Gastrocnemius medialis (tissue), 4 donors: ENCODE measurements around the gene PPFIA4. TPM values are rescaled to one million over a fixed set of nuclear protein-coding genes. Genes with fewer than 3 reads are reported as not detected.
A peak's percentile ranks its signal among the peaks of the same experiment; 100 is the strongest.

Experiments used
- ATAC-seq, 2 donors: fragments of 150-250 bp; one replicate each; pipeline ENCODE4 v1.9.1; 2016
- DNase-seq, 2 donors: peaks; one replicate each; pipeline ENCODE4 v3.0.0-alpha.2; 2019
- H3K27ac ChIP-seq, 4 donors: fragments of 200-600 bp; sonication (generic); 1 replicate in 1 of 4; 2 replicates in 3 of 4; pipeline ENCODE4 v1.5.1; 2016 to 2018; ENCODE audit warnings: mild to moderate bottlenecking in 2 of 4, moderate library complexity in 1 of 4
- H3K27me3 ChIP-seq, 3 donors: fragments of 200-600 bp; sonication (generic) in 2 of 3; 1 replicate in 1 of 3; 2 replicates in 2 of 3; pipeline versions ENCODE4 v1.5.1 to v1.6.0; 2016 to 2019; ENCODE audit warnings: mild to moderate bottlenecking in 1 of 3, moderate library complexity in 1 of 3
- H3K36me3 ChIP-seq, 2 donors: fragments of 200-600 bp; sonication (generic) in 1 of 2; one replicate each; pipeline ENCODE4 v1.5.1; 2017 to 2018
- H3K4me1 ChIP-seq, 2 donors: fragments of 200-600 bp; sonication (generic) in 1 of 2; one replicate each; pipeline ENCODE4 v1.5.1; 2016 to 2017; ENCODE audit warnings: mild to moderate bottlenecking in 2 of 2
- H3K4me3 ChIP-seq, 4 donors: fragments of 200-600 bp; sonication (generic) in 3 of 4; 1 replicate in 1 of 4; 2 replicates in 3 of 4; pipeline ENCODE4 v1.5.1; 2016 to 2019; ENCODE audit warnings: mild to moderate bottlenecking in 2 of 4
- H3K9me3 ChIP-seq, 3 donors: fragments of 200-600 bp; sonication (generic) in 2 of 3; 1 replicate in 1 of 3; 2 replicates in 2 of 3; pipeline ENCODE4 v1.5.1; 2016 to 2019
- POLR2A ChIP-seq, 2 donors: fragments of 450-650 bp; IDR thresholded peaks; one replicate each; pipeline ENCODE4 v1.6.1; 2017; ENCODE audit warnings: antibody characterized with exemption in 2 of 2, mild to moderate bottlenecking in 2 of 2, moderate library complexity in 2 of 2
- in situ Hi-C, 4 donors: fragments of 200-750 bp; cut with MboI; loops; one replicate each; pipeline versions ENCODE4 v1.15.0 to v1.8.0; 2017; ENCODE audit warnings: low sequenced_read_pairs in 4 of 4
- intact Hi-C: fragments of 100-400 bp; cut with DNase I; formaldehyde crosslinking; loops from one replicate; pipeline ENCODE4 v1.15.1; 2023; ENCODE audit warnings: low total_unique reads
- total RNA-seq, 4 donors: library from RNA; depleted of rRNA; stranded (reverse); fragments of >200 nt; gene quantifications; one replicate each; pipeline versions ENCODE4 v1.1.0 to v1.2.3, GENCODE V29; 2016
- TF ChIP-seq, protein P1 (sequence below), 5 experiments: fragments of 450-650 bp in 3 of 5; fragments of 200-600 bp in 2 of 5; sonication (generic) in 2 of 5; IDR thresholded peaks in 4 of 5; conservative IDR thresholded peaks in 1 of 5; 1 replicate in 4 of 5; 2 replicates in 1 of 5; pipeline ENCODE4 v1.5.1; 2016 to 2019; ENCODE audit warnings: antibody characterized with exemption in 5 of 5, mild to moderate bottlenecking in 3 of 5, moderate library complexity in 3 of 5

Gene PPFIA4
- total RNA-seq, 4 donors from 2014 or later: 8.4 to 45.5 (median 33.1) TPM

DNA sequence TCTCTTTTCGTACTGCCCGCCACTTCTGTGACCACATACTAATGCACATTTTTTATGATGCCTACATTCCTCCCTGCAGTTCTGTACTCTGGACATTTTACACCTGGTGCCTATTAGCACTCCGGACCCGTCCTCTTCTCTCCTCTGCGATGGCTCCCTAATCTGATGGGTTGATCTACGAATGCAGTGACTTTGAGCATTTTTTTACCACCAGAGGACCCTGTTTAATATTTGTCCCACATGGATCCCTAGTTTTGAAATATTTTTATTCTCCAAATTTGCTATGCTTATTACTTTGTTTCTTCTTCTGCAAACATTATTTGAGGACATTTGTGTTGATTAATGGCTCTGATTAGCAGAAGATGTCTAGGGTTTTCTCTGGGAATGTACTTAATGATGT is 5.2 kb downstream of the PPFIA4 start:
- H3K27ac ChIP-seq: peak overlapping the region in 2 of 4 donors; percentile 92 to 96
- no peaks in the 10 kb centered on the region for H3K27me3 ChIP-seq
- no peak for DNase-seq
- ATAC-seq: no peak
- peaks cover 46 to 60% of the 10 kb centered on the region in 2 donors for H3K4me1 ChIP-seq
- no peaks in the 10 kb centered on the region for H3K36me3 ChIP-seq
- H3K9me3 ChIP-seq: no peaks in the 10 kb centered on the region
- intact Hi-C loops (loop anchor here (10.0 kb wide), 2 partner anchors 763 to 1053 kb away; partner anchors contain the start of genes ZBED6 and ZC3H11A), in situ Hi-C loops (loop anchor here in 2 of 4 donors (10.0 kb wide), 3 partner anchors 143 to 183 kb away; partner anchors contain the start of gene MYBPH (in 1 of the 2))
- no peak overlapping the region for H3K4me3 ChIP-seq
- TF ChIP-seq, protein P1, sequence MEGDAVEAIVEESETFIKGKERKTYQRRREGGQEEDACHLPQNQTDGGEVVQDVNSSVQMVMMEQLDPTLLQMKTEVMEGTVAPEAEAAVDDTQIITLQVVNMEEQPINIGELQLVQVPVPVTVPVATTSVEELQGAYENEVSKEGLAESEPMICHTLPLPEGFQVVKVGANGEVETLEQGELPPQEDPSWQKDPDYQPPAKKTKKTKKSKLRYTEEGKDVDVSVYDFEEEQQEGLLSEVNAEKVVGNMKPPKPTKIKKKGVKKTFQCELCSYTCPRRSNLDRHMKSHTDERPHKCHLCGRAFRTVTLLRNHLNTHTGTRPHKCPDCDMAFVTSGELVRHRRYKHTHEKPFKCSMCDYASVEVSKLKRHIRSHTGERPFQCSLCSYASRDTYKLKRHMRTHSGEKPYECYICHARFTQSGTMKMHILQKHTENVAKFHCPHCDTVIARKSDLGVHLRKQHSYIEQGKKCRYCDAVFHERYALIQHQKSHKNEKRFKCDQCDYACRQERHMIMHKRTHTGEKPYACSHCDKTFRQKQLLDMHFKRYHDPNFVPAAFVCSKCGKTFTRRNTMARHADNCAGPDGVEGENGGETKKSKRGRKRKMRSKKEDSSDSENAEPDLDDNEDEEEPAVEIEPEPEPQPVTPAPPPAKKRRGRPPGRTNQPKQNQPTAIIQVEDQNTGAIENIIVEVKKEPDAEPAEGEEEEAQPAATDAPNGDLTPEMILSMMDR (IDR thresholded peaks at IDR 0.05 in 4 of 5, conservative IDR thresholded peaks at IDR 0.05 in 1 of 5): peak in 2 of 5 experiments; percentile 16 to 27
- TF ChIP-seq POLR2A (IDR thresholded peaks at IDR 0.05): no peak

DNA sequence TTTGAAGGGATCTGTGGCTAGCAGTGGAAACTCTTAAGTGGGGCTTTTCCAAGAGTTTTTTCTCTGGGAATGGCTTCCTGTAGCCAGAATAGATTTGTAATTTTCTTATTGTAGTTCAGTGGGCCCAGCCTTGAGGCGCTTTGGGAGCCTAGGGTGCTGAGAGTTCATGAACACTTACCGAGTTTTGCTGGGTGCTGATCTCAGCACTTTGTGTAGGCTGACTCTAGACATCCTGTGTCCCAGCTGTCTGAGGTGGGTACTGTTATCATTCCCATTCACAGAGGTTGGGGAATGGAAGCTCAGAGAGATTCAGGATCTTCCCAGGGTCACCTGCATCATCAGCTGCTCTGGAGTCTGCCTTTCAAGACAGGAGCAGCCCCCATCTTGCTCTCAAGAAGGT is 7.0 kb downstream of the PPFIA4 start:
- Histone ChIP-seq H3K4me1 (peaks cover 54 to 61% of the 10 kb centered on the region in 2 donors), H3K27me3 (no peaks in the 10 kb centered on the region), H3K4me3 (no peak overlapping the region), H3K9me3 (no peaks in the 10 kb centered on the region), H3K27ac (peak overlapping the region; percentile 24 to 97 (median 96)), H3K36me3 (no peaks in the 10 kb centered on the region)
- TF ChIP-seq, protein P1 (IDR thresholded peaks at IDR 0.05 in 4 of 5, conservative IDR thresholded peaks at IDR 0.05 in 1 of 5): no peak
- in situ Hi-C loops (loop anchor here in 2 of 4 donors (10.0 kb wide), 3 partner anchors 142 to 182 kb away; partner anchors contain the start of gene MYBPH (in 1 of the 2)), intact Hi-C loops (loop anchor here (10.0 kb wide), 2 partner anchors 762 to 1052 kb away; partner anchors contain the start of genes ZBED6 and ZC3H11A)
- DNase-seq (no peak), ATAC-seq (no peak)

DNA sequence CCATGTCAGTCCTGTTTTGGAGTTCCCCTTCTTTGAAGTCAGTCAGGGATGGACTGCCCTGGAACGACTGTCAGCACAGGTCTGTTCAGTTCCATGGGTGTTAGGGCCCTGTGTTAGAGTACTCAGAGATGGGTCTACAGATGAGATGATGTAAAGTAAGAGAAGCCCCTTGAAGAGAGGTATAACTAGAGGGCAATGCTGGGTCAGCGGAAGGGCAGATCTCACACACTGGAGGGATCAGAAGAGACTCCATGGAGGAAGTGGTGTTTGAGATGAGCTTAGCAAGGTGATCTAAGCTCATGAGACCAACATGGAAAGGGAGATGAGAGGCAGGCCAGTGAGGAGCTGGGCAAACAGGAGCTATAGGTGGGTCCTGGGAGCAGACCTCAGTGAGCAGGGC is 7.6 kb downstream of the PPFIA4 start:
- ATAC-seq (no peak), DNase-seq (no peak)
- H3K9me3 ChIP-seq: no peaks in the 10 kb centered on the region
- H3K27ac ChIP-seq: peak overlapping the region; percentile 95 to 98 (median 96)
- TF ChIP-seq, protein P1 (IDR thresholded peaks at IDR 0.05 in 4 of 5, conservative IDR thresholded peaks at IDR 0.05 in 1 of 5): no peak
- no peak for TF ChIP-seq POLR2A (IDR thresholded peaks at IDR 0.05)
- no peak overlapping the region for H3K4me3 ChIP-seq
- no peaks in the 10 kb centered on the region for H3K36me3 ChIP-seq
- in situ Hi-C loops: loop anchor here in 2 of 4 donors (10.0 kb wide), 3 partner anchors 141 to 181 kb away; partner anchors contain the start of gene MYBPH (in 1 of the 2)
- peaks cover 52 to 58% of the 10 kb centered on the region in 2 donors for H3K4me1 ChIP-seq
- intact Hi-C loops: loop anchor here (10.0 kb wide), 2 partner anchors 761 to 1051 kb away; partner anchors contain the start of genes ZBED6 and ZC3H11A
- no peaks in the 10 kb centered on the region for H3K27me3 ChIP-seq

DNA sequence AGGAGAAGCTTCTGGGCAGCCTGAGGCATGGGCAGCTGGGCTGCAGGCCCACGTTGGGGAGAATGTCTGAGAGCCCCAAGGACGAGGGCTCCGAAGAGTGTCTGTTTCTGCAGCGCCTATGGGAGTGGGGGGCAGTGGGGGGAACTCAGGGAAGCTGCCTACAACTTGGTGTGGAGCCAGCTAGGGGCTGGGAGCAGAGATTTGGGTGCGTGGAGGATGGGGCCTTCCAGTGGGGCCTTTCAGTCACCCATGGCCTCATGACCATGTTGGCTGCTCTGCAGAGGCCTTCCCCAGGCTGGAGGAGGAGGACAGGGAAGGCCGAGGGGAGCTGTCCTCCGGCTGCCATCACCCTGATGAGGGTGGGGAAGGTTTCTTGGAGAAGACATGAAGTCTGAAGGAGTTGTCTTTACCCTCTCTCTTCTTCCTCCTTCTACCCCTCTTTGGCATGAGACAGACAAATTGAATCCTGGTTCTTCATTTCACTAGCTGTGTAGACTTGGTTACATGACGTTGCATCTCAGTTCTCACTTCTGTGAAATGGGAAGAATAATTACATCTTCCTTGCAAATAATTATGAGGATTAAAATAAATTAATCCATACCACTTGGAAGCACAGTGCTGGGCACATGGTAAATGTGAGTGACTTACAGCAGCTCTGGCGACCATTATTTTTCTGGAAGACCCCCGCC is 8.3 kb downstream of the PPFIA4 start:
- peak overlapping the region; percentile 95 to 98 (median 96) for H3K27ac ChIP-seq
- in situ Hi-C loops: loop anchor here in 3 of 4 donors (5.0 to 10.0 kb wide), 5 partner anchors 138 to 183 kb away; partner anchors contain the start of gene MYBPH (in 1 of the 3)

More for the DNA sequence above, 8.3 kb downstream of the PPFIA4 start:
- H3K36me3 ChIP-seq: no peaks in the 10 kb centered on the region
- intact Hi-C loops: loop anchor here (5.0 to 10.0 kb wide), 3 partner anchors 293 to 1050 kb away; partner anchors contain the start of genes ZBED6 and ZC3H11A
- peaks cover 51 to 56% of the 10 kb centered on the region in 2 donors for H3K4me1 ChIP-seq
- DNase-seq (no peak), ATAC-seq (no peak)
- TF ChIP-seq, protein P1 (IDR thresholded peaks at IDR 0.05 in 4 of 5, conservative IDR thresholded peaks at IDR 0.05 in 1 of 5): no peak
- TF ChIP-seq POLR2A (IDR thresholded peaks at IDR 0.05): no peak
- H3K27me3 ChIP-seq: no peaks in the 10 kb centered on the region
- no peaks in the 10 kb centered on the region for H3K9me3 ChIP-seq
- H3K4me3 ChIP-seq: no peak overlapping the region
